ENCODE data around the gene SPPL2B.

Gene SPPL2B

GRCh38 chr19:2341244-2341751 is 12.8 kb downstream of the SPPL2B start:
- DNase-seq (ENCODE audit: low spot score), result no peak
- no peak for TF ChIP-seq CTCF (IDR thresholded peaks at IDR 0.05; ENCODE audit: extremely low read depth, missing control alignments)

- no peak for DNase-seq (ENCODE audit: low spot score)
- no peak for TF ChIP-seq CTCF (IDR thresholded peaks at IDR 0.05; ENCODE audit: extremely low read depth, missing control alignments)
Observed at GRCh38 chr19:2341982-2342381, 13.5 kb downstream of the SPPL2B start.

- DNase-seq (ENCODE audit: low spot score), result no peak
- TF ChIP-seq CTCF (IDR thresholded peaks at IDR 0.05; ENCODE audit: extremely low read depth, missing control alignments), result no peak
Observed at GRCh38 chr19:2342656-2343288, 14.3 kb downstream of the SPPL2B start.

- DNase-seq (ENCODE audit: low spot score), result no peak
Observed at GRCh38 chr19:2343289-2343982, 15.0 kb downstream of the SPPL2B start.

GRCh38 chr19:2344381-2344870 is 15.9 kb downstream of the SPPL2B start:
- no peak for DNase-seq (ENCODE audit: low spot score)
- no peak for TF ChIP-seq CTCF (IDR thresholded peaks at IDR 0.05; ENCODE audit: extremely low read depth, missing control alignments)

More at GRCh38 chr19:2343289-2343982, 15.0 kb downstream of the SPPL2B start:
- no peak for TF ChIP-seq CTCF (IDR thresholded peaks at IDR 0.05; ENCODE audit: extremely low read depth, missing control alignments)

- DNase-seq (ENCODE audit: low spot score), result no peak
- no peak for TF ChIP-seq CTCF (IDR thresholded peaks at IDR 0.05; ENCODE audit: extremely low read depth, missing control alignments)
Observed at GRCh38 chr19:2345076-2345475, 16.6 kb downstream of the SPPL2B start.

All from GM20000 (cell line).